Cardiac septum (tissue), 1 donor: ENCODE measurements around the gene GLTP. TPM values are rescaled to one million over a fixed set of nuclear protein-coding genes. Genes with fewer than 3 reads are reported as not detected.
"Not testable (repeated sequence)": the region's sequence is repeated elsewhere in the genome, so short reads cannot be mapped to it uniquely, and the experiment has no call there.

Experiments used
- DNase-seq: peaks from one replicate; pipeline ENCODE4 v3.0.0-alpha.2; 2020; ENCODE audit warnings: low spot score
- intact Hi-C: fragments of 100-400 bp; cut with DNase I; formaldehyde crosslinking; loops from one replicate; pipeline ENCODE4 v1.14.0; 2022
- total RNA-seq: library from RNA; stranded (reverse); fragmentation: NEBNext Ultra II Directional; extraction: Animal tissue kit (Norgen Biotek cat#: 25700); gene quantifications from one replicate; pipeline ENCODE4 v1.2.1, GENCODE V29; 2021
- donor health status: DM: no; HTN: no; CAD: no.

The GLTP gene
- total RNA-seq, 1 donor from 2014 or later = 23.3 TPM

GRCh38 chr12:109881752-109882151, 1.4 kb upstream of the GLTP start:
- intact Hi-C loops = loop anchor here (2.0 kb wide), 1 partner anchor 77 kb away; no protein-coding TSS in a partner anchor
- no peak for DNase-seq

DNA sequence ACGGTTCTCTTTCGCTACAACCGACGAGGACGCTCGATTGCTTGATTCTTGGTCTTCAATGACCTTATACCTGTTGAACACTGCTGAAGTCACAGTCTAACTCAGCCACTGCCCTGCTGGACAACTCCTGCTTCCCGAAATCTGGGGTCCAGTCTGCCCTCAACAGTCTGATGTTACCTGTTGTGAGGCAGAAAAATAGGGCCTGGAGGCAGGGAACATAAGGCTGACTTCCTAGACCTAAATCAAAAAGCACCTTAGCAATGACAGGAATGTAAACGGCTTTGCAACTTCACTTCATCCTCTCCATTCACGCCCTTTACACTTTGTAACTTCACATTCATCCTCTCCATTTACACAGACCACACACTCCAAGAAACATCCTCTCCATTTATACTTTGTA, 597 bp upstream of the GLTP start:
- DNase-seq = no peak
- intact Hi-C loops = loop anchor here (2.0 kb wide), 1 partner anchor 76 kb away; no protein-coding TSS in a partner anchor

- intact Hi-C loops = loop anchor here (2.0 to 5.0 kb wide), 2 partner anchors 75 to 357 kb away; no protein-coding TSS in a partner anchor
Measured at GRCh38 chr12:109879351-109880042, 844 bp downstream of the GLTP start.

GRCh38 chr12:109878749-109879148, 1.6 kb downstream of the GLTP start:
- DNase-seq = no peak
- intact Hi-C loops = loop anchor here (5.0 kb wide), 1 partner anchor 356 kb away; no protein-coding TSS in a partner anchor

More at GRCh38 chr12:109879351-109880042, 844 bp downstream of the GLTP start:
- DNase-seq = no peak

- no peak for DNase-seq
- intact Hi-C loops = loop anchor here (5.0 kb wide), 1 partner anchor 356 kb away; no protein-coding TSS in a partner anchor
Measured at GRCh38 chr12:109878247-109878625, 2.1 kb downstream of the GLTP start.

DNA sequence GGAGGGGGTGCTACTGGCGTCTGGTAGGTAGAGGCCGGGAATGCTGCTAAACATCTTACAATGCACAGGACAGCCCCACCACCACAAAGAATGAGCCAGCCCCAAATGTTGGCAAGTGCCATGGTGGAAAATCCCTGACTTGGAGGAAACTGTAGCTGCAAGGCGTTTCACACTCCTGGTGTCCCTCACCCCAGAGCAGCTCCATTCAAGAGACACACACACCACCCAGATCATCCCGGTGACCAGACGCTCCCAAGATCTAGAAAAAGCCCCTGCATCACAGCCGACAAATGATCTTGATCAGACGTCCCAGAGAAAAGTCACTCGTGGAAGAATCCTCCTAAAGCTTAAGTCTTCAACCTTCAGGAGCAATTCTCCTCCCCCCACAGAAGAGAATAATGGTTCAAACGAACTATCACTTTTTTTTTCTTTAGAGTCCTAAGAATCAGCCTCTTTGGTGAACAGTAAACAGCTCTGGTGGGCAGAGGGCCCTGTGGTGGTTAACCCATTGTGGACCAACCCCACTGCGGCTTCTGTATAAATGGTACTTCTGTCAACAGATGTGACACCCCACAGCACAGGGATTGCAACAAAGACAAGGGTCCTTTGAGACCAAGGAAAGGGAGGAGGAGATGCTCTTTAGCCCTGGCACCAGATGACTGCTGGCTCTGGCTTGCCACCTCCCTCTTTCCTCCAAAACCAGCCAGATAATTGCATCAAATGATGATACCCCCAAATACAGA, 2.7 kb downstream of the GLTP start:
- intact Hi-C loops = loop anchor here (5.0 kb wide), 1 partner anchor 355 kb away; no protein-coding TSS in a partner anchor

DNA sequence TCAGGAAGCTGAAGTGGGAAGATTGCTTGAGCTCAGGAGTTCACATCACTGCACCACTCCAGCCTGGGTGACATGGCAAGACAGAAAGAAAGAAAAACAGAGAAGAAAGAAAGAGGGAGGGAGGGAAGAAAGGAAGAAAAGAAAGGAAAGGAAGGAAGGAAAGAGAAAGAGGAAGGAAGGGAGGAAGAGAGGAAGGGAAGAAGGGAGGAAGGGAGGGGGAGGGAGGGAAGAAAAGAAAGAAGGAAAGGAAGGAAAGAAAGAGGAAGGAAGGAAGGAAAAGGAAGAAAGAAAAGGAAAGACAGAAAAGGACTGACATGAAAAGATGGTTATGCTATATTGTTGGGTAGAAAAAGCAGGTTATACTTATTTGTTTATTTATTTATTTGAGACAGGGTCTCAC, 3.9 kb downstream of the GLTP start:
- intact Hi-C loops = loop anchor here (5.0 kb wide), 1 partner anchor 354 kb away; no protein-coding TSS in a partner anchor
- DNase-seq = no peak

More for the DNA sequence above, 2.7 kb downstream of the GLTP start:
- no peak for DNase-seq

DNA sequence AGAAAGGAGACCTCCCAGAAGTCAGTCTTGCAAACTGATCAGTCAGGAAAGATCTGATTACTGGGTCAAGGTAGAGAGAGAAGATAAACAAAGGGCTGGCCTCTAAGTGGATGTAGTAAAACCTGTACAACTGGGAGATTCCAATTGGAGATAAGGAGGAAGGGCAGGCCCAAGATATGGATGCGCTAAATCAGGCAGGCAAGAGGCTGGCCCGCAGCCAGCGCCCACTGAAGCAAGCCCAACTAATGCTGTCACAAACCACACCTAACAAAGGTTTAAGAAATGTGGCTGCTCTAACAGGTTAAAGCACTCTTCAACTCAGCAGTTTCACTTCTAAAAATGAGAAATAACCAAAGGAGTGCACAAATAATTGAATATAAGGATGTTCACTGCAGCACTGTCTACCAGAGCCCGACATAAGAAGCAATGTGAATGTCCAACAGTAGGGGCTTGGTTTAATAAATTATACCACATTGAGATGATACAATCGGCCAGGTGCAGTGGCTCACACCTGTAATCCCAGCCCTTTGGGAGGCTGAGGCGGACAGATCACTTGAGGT, 4.7 kb downstream of the GLTP start:
- no peak for DNase-seq
- intact Hi-C loops = loop anchor here (5.0 kb wide), 1 partner anchor 353 kb away; no protein-coding TSS in a partner anchor

GRCh38 chr12:109873653-109874052, 6.7 kb downstream of the GLTP start:
- DNase-seq = no peak
- intact Hi-C loops = no loop called here

DNA sequence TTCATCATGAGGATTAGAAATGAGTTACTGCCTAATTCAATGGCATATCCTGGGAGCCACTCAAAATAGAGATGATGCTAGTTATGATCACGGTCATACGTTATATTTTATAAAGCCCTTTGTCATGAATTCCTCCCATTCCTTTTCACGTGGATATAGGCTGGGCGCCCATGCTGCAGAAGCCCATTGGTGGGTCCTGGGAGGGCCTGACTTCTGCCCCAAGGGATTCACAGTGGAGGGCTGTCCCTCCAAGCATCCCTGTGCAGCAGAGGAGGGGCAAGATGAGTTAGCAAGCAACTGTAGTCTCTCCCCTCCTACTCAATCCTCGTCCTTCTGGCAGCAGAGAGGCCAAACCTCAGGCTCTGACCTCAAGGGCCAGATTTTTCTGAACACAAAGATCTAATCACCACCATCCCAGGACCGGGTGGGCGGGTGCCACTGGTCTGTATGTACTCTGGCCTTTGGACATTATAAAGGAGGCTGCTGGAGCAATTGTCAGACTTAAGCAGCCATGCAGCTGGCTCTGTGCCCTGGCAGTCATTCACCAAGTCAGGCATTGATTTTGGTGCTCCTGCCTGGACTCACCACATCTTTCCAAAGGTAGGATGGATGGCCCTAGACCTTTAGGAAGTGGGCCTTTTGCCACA, 8.6 kb downstream of the GLTP start:
- intact Hi-C loops = no loop called here
- DNase-seq = no peak

GRCh38 chr12:109870648-109871047, 9.7 kb downstream of the GLTP start:
- intact Hi-C loops = no loop called here
- DNase-seq = no peak

GRCh38 chr12:109868182-109869051, 11.9 kb downstream of the GLTP start:
- intact Hi-C loops = no loop called here
- DNase-seq = no peak

DNA sequence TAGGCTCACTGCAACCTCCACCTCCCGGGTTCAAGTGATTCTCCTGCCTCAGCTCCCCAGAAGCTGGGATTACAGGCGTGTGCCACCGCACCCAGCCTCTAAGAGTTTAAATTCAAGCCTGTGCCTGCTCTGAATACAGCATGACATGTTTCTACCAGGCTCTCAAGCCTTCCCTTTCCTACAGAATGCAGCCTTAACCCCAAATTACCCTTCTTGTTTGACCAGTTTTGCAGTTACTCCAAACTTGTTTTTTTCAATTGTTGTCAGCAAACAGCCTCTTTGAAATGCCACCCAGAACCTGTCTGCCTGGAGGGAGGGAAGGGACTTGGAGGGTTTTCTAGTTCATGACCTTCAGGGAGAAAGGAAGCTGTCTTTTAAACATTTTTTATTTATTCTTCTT, 15.4 kb downstream of the GLTP start:
- DNase-seq = no peak
- intact Hi-C loops = no loop called here

DNA sequence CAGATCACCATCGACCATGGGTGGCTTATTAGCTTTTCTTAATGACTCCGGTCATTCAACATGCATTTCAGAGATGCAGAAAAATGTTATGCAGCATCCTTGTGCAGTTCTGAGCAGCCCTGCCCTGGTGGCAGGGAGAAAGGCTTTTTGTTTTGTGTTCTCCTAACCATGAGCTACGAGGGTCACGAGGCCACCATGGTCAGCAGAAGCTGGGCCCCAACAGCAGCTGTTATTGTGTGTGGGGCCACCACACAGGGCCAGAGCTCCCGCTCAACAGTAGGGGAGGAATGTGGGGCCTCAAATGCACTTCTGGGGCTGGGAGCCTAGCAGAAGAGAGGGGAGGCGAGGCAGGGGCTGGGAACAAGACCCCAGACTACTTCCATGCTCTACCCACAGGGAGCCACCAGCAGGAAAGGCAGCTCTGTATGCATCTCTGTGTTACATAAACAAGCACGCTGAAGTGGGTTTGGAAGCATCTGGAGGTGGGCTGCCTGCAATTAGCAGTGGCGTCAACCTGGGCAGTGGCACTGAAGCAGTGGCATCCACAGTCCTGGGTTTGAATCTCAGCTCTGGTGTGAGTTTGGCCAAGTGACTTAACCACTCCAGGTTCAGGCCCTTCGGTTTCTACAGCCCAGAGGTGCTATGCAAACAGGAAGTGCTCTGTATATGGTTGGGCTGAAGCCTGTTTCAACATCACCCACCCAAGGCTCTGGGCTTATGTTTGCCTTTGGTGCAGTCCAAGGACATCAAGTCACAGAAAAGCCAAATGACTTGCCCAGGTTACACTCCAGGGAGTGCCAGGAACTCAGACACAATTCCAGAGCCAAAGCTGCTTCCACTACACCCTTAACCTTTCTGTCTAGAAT, 16.3 kb downstream of the GLTP start:
- intact Hi-C loops = no loop called here
- DNase-seq = no peak

- DNase-seq, intact Hi-C loops: not testable (repeated sequence)
Measured at GRCh38 chr12:109862491-109862890, 17.9 kb downstream of the GLTP start.

- intact Hi-C loops = no loop called here
- no peak for DNase-seq
Measured at GRCh38 chr12:109861689-109862314, 18.5 kb downstream of the GLTP start.

GRCh38 chr12:109860977-109861376, 19.4 kb downstream of the GLTP start:
- intact Hi-C loops = no loop called here
- no peak for DNase-seq
